ENCODE data around the gene GDF2.

The GDF2 gene

GRCh38 chr10:47371629-47372485 is 49.6 kb downstream of the GDF2 start:
- no peak for DNase-seq

- no peak for DNase-seq
These were observed 50.5 kb downstream of the GDF2 start for GRCh38 chr10:47372726-47373125.

DNA sequence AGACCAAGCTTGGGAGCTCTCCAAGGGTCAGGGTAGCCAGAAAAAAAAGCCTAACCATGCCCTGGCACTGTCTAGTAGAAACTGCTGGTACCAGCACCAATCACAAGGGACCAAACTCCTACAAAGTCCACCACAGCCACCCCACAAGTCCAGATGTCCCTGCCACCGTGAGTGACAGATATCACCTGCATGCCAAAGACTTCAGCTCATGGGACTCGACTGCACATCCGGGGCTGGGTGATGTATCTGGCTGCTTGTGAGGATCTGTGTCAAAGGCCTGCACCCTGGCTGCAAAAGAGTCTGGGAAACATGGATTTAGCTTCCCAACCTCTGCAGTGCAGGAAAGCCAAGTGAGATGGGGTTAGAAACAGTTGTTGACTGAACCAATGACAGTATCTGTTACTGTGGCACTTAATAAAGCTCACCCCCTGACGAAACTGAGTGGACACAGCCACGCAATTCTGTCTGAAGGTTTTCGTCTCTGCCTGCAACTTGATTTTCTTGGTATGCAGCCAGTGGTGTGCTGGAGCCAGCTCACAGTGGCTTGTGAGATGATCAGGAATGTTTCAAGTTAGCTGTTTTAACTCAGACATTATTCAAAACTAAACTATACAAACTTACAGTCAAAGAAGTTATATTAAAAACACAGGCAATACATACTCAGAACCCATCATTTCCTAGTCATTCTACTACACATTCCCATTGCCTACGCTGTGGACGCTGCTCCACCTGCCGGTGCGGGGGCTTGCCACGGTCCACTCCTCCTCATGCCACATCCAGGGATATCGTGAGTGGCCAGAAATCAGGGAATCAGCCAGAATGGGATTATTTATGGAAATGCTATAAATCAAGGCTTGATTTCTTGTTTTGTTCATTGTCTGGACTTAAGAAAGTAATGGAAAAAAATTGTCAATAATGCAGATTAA is 52.6 kb downstream of the GDF2 start:
- peak; percentile 73 for DNase-seq

GRCh38 chr10:47376522-47377220 is 54.4 kb downstream of the GDF2 start:
- no peak for DNase-seq
